GM19452 (cell line): Measurements from ENCODE around the gene LACRT.
"Not testable (repeated sequence)": the region's sequence is repeated elsewhere in the genome, so short reads cannot be mapped to it uniquely, and the experiment has no call there.

Experiments used
- ATAC-seq: cut with Tn5 transposase; IDR thresholded peaks from one replicate; pipeline ENCODE4 v1.9.1; 2021; ENCODE audit not compliant: unreplicated experiment

LACRT gene

DNA sequence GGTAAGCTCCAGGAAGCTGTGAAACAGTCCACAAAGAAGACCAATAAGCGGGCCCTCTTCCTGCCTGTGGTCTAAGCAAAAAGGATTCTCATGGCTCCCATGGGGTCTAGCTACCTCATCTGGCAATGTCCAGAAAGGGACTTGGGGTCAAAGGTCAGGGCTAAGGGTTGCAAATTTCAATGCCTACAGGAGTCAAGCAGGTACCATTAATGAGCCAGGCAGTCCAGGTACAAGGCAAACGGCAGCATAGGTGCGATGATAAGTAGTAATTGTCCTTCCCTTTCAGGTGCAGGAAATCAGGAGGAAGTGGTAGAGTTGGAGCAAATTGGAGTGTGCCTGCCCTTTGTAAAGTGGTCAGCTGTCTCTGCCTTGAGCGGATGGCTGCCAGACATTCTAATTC is 6.4 kb upstream of the LACRT start:
- no peak for ATAC-seq

DNA sequence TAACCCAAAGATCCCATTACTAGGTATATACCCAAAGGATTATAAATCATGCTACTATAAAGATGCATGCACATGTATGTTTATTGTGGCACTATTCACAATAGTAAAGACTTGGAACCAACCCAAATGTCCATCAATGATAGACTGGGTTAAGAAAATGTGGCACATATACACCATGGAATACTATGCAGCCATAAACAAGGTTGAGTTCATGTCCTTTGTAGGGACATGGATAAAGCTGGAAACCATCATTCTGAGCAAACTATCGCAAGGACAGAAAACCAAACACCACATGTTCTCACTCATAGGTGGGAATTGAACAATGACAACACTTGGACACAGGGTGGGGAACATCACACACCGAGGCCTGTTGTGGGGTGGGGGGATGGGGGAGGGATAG is 4.4 kb upstream of the LACRT start:
- ATAC-seq: not testable (repeated sequence)

DNA sequence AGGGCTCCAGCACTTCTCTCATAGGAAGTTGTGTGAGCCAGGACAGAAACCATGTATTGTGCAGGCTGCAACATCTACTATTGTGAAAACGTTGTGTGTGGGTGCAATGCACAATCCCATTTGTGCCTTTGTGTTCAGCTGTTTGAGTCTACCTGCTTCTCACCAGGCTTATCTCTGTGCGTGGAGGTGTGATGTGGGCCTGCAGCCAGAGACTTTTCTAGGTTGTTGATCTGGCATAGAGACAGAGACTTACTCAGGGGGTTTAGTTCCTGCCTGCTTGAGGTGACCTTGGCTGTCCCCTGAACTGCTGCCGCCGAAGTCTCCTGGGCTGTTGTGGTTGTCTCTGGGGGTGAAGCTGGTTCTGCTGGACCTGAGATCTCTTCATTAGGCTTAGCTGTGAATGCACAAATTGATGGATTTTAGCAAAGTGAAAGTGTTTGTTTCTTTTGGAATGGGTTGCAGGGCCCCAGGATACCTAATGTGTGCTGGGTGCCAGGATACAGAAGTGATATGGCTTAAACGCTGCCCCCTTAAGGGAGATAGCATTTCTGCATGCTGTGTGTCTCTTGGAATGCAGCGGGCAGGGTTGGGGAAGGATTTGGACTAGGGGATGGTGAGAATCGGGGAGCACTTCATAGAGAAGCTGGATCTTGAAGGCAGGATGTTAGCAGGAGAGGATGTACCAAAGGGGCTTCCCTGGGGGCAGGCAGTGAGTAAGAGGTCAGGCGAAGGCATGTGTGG is 2.5 kb downstream of the LACRT start:
- no peak for ATAC-seq

DNA sequence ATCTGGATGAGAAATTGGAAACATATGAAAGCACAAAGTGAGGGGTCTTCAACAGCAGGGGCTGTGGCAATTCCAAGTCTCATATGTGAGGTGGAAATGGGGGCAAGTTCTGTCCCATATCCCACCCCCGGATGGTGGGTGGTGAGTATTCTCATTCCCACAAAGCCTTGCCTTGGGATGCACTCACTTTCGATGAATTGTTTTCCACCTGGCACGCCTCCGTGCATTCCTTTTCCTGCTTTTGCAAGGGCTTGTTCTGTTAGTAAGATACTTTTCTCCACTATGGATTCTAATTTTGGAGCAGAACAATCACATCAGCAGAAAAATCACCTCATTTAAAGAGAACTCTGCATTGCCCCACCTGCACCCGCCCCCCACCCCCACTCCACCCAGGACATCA is 3.1 kb downstream of the LACRT start:
- ATAC-seq: no peak

DNA sequence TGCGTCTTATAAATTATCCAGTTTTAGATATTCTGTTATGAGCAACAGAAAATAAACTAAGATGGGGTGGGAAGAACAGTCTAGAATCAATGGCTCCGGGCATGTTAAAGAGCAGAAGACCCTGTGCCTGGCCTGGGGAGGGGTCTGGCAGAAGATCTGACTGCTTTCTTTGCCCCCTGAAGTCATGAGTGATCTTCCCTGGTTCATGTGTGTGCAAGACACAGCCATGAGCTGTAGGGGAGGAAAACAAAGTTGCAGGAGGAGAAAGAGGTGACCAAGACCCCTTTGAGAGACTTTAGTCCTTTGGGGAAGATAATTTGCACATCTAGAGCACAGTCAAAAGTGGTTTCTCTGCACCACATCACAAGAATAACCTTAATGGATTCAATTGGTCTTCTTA is 4.8 kb downstream of the LACRT start:
- no peak for ATAC-seq

DNA sequence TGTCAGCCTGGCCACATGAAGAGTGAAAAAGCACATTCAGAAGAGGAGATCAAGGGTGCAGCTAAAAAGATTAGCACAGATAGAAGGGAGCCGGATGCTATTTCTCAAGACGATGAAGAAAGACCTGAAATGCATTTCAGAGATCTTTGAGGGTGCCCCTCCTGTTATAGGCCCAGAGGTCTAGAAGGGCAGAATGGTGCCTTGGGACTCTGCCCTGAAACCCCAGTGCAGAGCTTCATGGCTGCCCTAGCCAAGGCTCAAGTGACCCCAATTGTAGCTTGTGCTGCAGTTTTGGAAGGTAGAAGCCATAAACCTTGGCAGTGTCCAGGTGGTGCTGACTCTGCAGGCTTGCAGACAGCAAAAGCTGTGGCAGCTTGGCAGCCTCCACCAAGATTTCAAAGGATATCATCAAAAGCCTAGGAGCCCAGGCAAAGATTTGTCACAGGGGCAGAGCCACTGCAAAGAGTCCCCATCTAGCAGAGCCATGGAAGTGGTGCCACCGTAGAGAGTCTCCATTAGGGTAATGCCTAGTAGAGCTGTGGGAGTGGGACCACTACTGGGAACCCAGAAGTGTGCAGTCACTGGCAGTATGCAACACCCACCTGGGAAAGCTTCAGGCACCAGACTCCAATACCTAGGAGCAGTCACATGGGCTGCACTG is 6.4 kb downstream of the LACRT start:
- ATAC-seq: no peak

DNA sequence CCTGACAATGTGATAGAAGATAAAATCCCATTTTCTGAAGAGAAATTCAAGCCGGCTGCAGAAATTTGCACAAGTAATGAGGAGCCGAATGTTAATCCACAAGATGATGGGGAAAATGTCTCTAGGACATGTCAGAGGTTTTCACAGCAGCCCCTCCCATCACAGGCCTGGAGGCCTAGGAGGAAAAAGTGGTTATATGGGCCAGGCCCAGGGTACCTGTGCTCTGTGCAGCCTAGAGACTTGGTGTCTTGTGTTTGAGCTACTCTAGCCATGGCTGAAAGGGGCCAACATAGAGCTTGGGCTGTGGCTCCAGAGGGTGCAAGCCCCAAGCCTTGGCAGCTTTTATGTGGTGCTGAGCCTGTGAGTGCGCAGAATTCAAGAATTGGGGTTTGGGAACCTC is 7.4 kb downstream of the LACRT start:
- no peak for ATAC-seq

DNA sequence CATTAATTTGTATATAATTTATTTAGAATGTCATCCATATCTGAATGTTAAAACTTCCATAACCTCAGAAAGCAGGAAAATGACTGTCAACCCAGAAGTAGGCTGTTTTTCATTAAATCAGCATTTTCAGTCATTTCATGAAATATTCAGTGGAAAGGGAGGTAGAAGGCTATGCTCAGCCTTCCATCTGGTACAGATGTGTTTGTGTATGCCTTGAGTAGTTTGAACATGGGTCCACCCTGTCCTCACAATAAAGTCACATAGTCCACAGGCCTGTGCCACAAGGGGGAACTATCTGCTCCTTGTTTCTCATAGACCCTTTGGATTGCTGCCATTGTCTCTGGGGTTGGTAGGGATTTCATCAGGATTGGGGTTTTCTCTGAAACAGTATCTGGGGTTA is 9.1 kb downstream of the LACRT start:
- ATAC-seq: no peak

DNA sequence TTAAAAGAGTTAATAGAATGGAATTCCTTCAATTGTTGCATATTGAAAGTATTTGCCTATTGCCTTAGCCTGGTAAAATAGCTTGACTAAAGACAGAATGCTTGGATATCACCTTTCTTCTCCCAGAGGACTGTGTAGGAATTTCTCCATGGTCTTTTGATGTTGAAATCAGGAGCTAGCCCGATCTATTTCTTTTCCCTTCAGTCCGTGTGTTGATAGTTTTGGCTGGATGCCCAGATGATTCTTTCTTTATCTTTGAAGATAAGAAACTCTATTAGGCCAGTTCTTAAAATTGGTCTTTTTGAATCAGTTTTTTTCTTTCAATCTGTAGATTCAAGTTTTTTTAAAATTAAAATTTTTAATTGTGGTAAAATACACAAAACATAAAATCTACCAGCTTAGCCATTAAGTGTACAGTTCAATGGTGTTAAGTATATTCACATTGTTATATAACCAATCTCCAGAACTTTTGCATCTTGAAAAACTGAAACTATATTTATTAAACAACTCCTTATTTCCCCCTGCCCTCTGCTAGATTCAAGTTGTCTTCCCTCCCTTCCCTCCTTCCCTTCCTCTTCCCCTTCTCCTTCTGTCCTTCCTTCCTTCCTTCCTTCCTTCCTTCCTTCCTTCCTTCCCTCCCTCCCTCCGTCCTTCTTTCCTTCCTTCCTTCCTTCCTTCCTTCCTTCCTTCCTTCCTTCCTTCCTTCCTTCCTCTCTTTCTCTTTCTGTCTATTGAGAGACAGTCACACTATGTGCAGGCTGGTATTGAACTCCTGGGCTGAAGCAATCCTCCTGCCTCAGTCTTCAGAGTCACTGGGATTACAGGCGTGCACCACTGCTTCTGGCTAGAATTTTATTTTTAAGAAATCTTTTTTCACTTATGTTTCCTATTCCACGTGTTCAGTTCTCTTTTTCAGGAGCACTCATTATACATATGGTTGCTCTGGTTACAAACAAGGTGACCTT is 10.1 kb downstream of the LACRT start:
- ATAC-seq: no peak

DNA sequence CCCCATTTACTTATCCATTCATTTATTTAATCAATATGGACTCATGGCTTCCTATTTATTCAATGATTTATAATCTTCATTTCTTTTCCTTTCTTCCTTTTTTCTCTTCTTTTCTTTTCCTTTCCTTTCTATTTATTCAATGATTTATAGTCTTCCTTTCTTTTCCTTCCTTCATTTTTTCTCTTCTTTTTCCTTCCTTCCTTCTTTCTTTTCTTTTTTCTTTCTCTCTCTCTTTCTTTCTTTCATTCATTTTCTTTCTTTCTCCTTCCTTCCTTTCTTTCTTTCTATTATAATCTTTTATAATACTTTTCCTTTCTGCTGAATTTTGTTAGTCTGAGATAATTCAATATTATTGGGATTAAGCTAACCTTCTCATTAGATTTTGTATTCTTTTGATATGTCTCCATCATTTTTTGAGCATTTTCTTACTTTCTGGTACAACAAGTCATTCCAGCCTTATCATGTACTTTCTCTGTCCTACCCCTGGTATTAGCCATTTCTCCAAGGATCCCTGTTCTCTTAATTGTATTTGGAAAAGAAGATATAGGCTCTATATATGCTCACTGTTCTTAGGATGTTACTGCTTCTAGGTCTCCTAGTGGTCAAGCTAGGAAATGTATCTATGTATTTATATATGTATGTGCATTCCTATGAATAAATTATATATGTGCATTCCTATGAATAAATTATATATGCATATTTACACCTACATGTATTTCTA is 12.1 kb downstream of the LACRT start:
- no peak for ATAC-seq

DNA sequence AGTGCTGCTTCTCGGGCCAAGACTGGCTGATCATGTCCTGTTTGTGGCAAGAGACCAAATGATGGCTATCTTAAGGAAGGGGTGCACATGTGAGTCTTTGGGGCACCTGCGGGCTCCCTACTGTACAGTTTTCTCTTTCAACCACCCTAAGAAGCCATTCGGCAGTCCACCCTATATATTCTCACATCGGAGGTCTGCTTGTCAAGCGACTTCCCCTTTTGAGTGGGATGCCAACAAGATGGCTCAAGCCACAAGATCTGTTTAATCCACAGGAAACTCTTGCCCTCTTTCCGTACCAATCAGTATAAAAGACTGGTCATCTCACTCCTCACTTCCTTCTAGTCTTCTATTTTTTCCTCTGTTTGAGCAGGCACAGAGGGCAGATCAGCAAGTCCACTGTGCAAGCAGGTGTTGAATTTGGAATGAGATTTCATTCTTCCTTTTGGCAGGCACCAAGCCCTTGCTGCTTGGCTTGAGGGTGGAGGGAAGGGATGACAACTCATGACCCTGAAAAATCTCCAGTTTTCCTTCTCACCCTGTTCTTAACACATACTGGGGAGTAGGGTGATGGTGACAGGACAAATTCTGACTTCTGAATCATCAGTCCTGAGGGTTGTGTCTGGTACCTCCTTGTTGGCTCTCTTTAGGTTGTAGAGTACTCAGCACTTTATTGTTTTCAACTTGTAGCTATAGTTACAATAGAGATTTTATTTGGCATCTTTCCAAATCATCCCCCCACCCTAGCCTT is 17.6 kb downstream of the LACRT start:
- ATAC-seq: no peak

DNA sequence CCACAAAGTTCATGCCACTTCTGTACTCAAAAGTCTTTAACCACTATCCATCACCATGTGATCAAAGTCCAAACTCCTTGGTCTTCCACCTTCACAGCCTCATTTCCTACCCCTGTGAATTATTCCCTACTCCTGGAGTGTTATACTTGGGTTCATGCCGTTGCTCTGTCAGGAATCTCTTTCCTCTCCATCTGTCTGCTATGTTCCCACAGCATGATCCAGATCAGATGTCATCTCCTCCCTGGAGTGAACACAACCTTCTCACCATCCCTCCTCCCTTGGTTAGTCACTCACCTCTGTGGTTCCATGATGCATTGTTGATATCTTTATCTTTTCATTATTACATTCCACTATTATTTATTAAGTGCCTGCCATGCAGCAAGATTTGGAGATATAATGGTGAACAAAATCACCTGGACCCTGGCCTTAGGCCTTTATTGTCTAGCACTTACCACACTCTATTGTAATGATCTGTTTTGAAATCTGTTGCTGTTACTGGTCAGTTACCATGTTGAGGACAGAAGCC is 22.4 kb downstream of the LACRT start:
- no peak for ATAC-seq

DNA sequence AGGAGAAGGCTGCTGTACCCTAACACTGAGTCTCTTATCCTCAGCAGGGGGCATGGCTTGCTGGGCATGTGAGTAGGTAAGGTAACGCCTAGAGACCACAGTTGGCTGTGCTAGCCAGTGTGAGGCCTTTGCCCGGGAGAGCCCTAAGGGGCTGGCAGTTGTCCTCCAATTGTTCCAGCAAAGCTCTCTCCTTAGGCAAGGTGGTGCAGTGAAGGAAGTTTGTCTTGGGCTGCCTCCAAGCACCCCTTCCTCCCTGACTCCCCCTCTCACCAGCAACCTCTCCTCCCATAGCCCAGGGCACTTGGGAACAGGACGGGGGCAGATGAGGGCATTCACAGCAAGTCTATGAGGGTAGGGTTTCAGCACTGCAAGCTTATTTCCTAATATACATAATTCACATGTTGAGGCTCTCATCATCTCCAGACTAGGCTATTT is 23.0 kb downstream of the LACRT start:
- ATAC-seq: no peak

DNA sequence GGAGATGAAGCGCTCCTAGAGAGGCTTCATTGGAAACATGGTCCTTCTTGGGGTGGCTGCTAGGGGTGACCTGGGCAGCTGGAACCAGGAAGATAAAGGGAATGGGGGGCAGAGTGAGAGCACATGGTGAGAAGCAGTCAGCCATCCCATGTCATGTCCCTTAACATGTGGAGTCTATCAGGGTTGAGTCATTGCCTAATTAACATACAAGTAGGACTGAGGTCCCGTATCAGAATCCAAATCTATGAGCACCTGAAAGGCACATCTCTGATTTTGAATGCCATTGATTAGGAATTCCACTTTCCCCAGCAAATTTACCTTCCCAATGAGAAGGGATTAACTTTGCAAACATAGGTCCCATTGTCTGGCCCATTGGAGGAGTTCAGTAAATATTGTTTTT is 25.9 kb downstream of the LACRT start:
- ATAC-seq: no peak

DNA sequence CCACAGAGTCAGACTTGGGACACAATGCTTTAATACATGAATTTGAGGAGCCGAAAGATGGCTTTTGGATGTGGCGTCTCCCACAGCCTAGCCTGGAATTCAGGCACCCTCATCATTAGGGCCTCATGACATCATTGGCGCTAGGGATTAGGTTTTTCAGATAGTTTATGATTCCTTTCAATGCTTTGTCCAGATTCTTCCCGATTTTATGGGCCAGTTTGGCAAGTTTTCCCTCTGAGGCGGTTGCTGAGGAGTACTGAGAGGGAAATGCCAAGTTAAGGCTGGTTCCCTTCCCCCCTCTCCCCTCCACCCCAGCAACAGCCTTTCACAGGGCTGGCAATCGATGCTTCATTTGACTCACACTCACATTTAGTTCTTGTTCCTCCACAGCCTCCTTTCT is 26.5 kb downstream of the LACRT start:
- ATAC-seq: no peak

DNA sequence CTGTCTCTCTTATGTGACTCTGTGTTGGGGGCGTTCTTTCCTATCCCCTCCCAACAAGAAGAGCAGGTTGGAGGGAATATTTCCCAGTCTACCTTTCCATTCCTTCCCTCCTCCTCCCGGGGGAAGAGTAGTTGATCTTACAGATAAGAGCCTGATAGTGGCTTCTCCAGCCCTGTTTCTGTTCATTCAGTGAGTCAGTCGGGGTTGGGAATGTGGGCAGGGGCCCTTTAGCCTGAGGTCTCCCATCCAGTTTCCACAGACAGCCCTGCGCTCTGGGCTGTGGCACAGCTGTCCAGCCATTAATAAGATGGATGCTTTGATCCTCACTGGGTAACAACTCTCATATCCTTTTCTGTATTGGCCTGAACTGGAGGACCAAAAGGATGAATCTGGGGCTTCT is 28.1 kb downstream of the LACRT start:
- ATAC-seq: no peak

DNA sequence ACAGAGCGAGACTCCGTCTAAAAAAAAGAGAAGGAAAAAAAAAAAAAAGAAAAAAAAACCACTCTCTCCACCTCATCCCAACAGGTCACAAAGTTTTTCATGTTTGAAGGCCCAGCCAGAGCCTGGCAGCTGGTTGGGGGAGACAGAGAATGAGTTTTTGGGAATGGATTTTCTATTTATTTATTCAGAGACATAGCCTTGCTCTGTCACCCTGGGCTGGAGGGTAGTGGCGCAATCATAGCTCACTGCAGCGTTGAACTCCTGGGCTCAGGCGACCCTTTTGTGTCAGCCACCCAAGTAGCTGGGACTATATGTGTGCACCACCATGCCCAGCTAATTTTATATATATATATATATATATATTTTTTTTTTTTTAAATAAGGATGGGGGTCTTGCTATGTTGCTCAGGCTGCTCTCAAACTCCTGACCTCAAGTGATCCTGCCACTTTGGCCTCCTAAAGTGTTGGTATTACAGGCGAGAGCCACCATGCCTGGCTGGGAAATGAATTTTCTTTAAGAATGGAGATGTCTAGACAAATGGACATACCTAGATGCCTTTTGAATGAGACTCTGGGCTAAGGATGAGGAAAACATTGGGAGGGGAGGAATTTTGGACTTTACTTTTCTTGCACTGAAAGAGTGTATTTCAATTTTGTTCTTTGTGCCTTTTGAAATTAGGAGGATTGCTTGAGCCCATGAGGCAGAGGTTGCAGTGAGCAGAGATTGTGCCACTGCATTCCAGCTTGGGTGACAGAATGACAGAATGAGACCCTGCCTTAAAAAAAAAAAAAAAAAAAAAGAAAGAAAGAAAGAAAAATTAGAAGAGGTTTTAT is 29.3 kb downstream of the LACRT start:
- no peak for ATAC-seq

DNA sequence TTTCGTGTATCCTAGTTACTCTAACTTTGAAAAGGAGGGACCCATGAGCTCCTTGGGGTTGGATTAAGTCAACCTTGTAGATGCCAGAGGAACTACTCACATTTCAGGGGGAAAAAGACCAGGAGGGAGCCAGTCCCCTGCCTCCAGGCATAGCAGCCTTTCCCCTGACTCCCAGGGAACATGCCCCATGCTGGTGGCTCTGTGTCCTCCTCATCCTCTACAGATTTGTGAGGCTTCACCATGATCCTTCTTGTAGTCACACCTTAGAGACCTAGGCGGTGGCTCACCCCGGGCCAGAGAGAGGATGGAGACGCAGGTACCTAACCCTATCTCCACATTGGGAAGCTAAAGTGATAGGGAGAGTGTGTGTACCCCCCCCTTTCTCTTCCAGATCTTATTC is 30.3 kb downstream of the LACRT start:
- no peak for ATAC-seq

DNA sequence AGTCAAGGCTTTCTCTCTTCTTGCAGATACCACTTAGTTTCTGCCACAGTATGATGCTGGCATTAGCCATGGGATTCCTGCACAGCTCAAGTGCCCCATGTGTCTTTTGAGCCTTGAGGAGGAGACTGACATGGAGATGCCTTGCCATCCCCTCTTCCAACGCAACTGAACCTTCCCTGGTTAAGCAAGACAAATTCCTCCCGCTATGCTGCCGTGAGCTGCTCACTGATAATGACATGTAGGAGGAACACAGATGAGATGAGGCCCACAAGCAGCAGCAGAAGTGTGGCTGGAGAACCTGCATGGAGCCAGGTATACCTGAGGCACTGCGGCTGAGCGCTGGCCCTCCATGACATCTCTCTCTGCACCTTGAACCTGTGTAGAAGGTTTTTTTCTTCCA is 30.8 kb downstream of the LACRT start:
- ATAC-seq: no peak
